ENCODE measurements around the gene AP1AR. TPM values are rescaled to one million over a fixed set of nuclear protein-coding genes. Genes with fewer than 3 reads are reported as not detected.
A peak's percentile ranks its signal among the peaks of the same experiment; 100 is the strongest.

AP1AR gene
- total and polyA plus RNA-seq, 2 of the 4 experiments (the other 2 are of a cell fraction): 4.0 to 4.7 TPM

- Histone ChIP-seq H3K27ac (ENCODE audit: insufficient read depth, low read length) (no peak overlapping the region), H3K4ac (ENCODE audit: low read depth, low read length) (no peak overlapping the region), H2AK5ac (ENCODE audit: low read depth, low read length) (no peak overlapping the region), H3K9ac (ENCODE audit: low read depth, low read length) (no peak overlapping the region), H3K56ac (ENCODE audit: extremely low read depth, insufficient read depth, low read length) (no peak overlapping the region), H3K18ac (ENCODE audit: low read depth, low read length) (no peak overlapping the region), H3K27me3 (ENCODE audit: control insufficient read depth, insufficient read depth, low read length) (no peaks in the 10 kb centered on the region), H4K20me1 (ENCODE audit: insufficient read depth, low read length) (no peaks in the 10 kb centered on the region), H3K36me3 (ENCODE audit: control insufficient read depth, insufficient read depth, low read length) (peaks cover 3% of the 10 kb centered on the region), H4K5ac (ENCODE audit: low read depth, low read length) (no peak overlapping the region), H4K8ac (ENCODE audit: low read depth in 2 of 2, low read length in 2 of 2) (no peak overlapping the region), H3K79me1 (ENCODE audit: low read depth in 1 of 2, low read length in 2 of 2) (peaks cover 6 to 32% of the 10 kb centered on the region in 2 experiments), H2AFZ (replicated peaks; ENCODE audit: low read length, poor library complexity) (no peak overlapping the region), H3K23ac (ENCODE audit: low read depth, low read length) (no peak overlapping the region), H3K4me3 (ENCODE audit: insufficient read depth, low read depth, low read length) (no peak overlapping the region), H3K4me2 (ENCODE audit: low read depth, low read length) (no peak overlapping the region), H2BK15ac (ENCODE audit: low read depth, low read length) (no peak overlapping the region), H2BK120ac (ENCODE audit: low read depth, low read length) (no peak overlapping the region), H2BK5ac (ENCODE audit: low read depth, low read length, poor library complexity, severe bottlenecking) (no peak overlapping the region), H3K4me1 (ENCODE audit: control insufficient read depth, insufficient read depth, low read length) (peaks cover 6% of the 10 kb centered on the region; the same call in 1 of the 2 replicates), H2BK20ac (ENCODE audit: low read depth, low read length) (no peak overlapping the region), H2AK9ac (replicated peaks; ENCODE audit: low read depth, low read length, poor library complexity) (no peak overlapping the region), H3K9me1 (ENCODE audit: insufficient read depth, low read length) (peaks cover 3% of the 10 kb centered on the region; the same call in 1 of the 2 replicates), H4K91ac (ENCODE audit: insufficient read depth, low read depth, low read length) (no peak overlapping the region), H3K14ac (replicated peaks; ENCODE audit: low read depth, low read length) (no peak overlapping the region), H3K9me3 (ENCODE audit: control insufficient read depth, insufficient read depth, low read length) (no peaks in the 10 kb centered on the region)
- DNase-seq (peak; percentile 13), ATAC-seq (ENCODE audit: low read depth) (no peak)
- no TSS peak for BruUV-seq (replicated peaks)
- intact Hi-C loops (cut with micrococcal nuclease): loop anchor here (5.0 kb wide), 1 partner anchor 48 kb away; the partner anchor contains the start of gene AP1AR
- TF ChIP-seq FOS (IDR thresholded peaks at IDR 0.05; ENCODE audit: low read depth, low read length) (no peak), CHD1 (IDR thresholded peaks at IDR 0.05; ENCODE audit: low read depth, low read length) (no peak), MAZ (IDR thresholded peaks at IDR 0.05; ENCODE audit: borderline replicate concordance, low read depth, low read length) (no peak), RCOR1 (IDR thresholded peaks at IDR 0.05; ENCODE audit: insufficient replicate concordance, low read length) (no peak), CTCF (conservative IDR thresholded peaks at IDR 0.05; ENCODE audit: low read depth, low read length) (no peak), RAD21 (IDR thresholded peaks at IDR 0.05; ENCODE audit: low read length) (no peak), SMC3 (IDR thresholded peaks at IDR 0.05; ENCODE audit: low read depth, low read length) (no peak), RFX5 (IDR thresholded peaks at IDR 0.05; ENCODE audit: low read depth, low read length) (no peak)
- TF ChIP-seq, protein P1, sequence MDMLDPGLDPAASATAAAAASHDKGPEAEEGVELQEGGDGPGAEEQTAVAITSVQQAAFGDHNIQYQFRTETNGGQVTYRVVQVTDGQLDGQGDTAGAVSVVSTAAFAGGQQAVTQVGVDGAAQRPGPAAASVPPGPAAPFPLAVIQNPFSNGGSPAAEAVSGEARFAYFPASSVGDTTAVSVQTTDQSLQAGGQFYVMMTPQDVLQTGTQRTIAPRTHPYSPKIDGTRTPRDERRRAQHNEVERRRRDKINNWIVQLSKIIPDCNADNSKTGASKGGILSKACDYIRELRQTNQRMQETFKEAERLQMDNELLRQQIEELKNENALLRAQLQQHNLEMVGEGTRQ (IDR thresholded peaks at IDR 0.05; ENCODE audit: low read depth, low read length): no peak
- TF ChIP-seq, protein P2, sequence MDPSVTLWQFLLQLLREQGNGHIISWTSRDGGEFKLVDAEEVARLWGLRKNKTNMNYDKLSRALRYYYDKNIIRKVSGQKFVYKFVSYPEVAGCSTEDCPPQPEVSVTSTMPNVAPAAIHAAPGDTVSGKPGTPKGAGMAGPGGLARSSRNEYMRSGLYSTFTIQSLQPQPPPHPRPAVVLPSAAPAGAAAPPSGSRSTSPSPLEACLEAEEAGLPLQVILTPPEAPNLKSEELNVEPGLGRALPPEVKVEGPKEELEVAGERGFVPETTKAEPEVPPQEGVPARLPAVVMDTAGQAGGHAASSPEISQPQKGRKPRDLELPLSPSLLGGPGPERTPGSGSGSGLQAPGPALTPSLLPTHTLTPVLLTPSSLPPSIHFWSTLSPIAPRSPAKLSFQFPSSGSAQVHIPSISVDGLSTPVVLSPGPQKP (IDR thresholded peaks at IDR 0.05; ENCODE audit: borderline replicate concordance, low read depth, low read length): no peak
- ChIA-PET POLR2A (ENCODE audit: unreplicated experiment) (no interaction called here), CTCF (interaction anchor here (0.7 kb wide), 1 partner anchor 13 kb away, joined by 3 read pairs; no protein-coding TSS in a partner anchor)
- in situ Hi-C loops (cut with MboI; ENCODE audit: low sequenced_read_pairs): no loop called here
- dilution Hi-C loops (cut with HindIII; ENCODE audit: low sequenced_read_pairs, unreplicated experiment): no loop called here
- no CpG with 5 or more reads among the region's 7 CpGs for WGBS, 2 experiments (ENCODE audit: extremely low coverage in 2 of 2, insufficient read length in 1 of 2)
Observed at GRCh38 chr4:112279882-112280315, 48.3 kb downstream of the AP1AR start.

All from IMR-90 (cell line).